GM19043 (cell line): Measurements from ENCODE around the gene MOSPD2.

Experiments
- ATAC-seq: cut with Tn5 transposase; IDR thresholded peaks from one replicate; pipeline ENCODE4 v1.9.1; 2021; ENCODE audit warnings: low read depth; ENCODE audit not compliant: unreplicated experiment

Gene MOSPD2

GRCh38 chrX:14964500-14964899 is 91.3 kb downstream of the MOSPD2 start:
- ATAC-seq, result no peak
